ENCODE data around the gene ZNHIT6. TPM values are rescaled to one million over a fixed set of nuclear protein-coding genes. Genes with fewer than 3 reads are reported as not detected.
"Not testable (repeated sequence)": the region's sequence is repeated elsewhere in the genome, so short reads cannot be mapped to it uniquely, and the experiment has no call there.

ZNHIT6 gene
- total RNA-seq, result 8.2 TPM
- long read RNA-seq, transcript ZNHIT6-201 (10 exons, 2,797 nt), result major isoform, 10 of 10 reads
- long read RNA-seq, partial matches to known transcripts, result 0 of 10 reads
- long read RNA-seq, other reads (novel, unspliced or antisense), result 0 of 10 reads

- ATAC-seq (ENCODE audit: poor library complexity) (peak; percentile 99), DNase-seq (peak; percentile 92)
- intact Hi-C loops (cut with DNase I), result no loop called here
These were observed at the start of gene ZNHIT6 for GRCh38 chr1:85707990-85708828. Gene ZNHIT6 (minus strand): TSS chr1:85708433. CDS start chr1:85708284, 149 bp downstream.

GRCh38 chr1:85756864-85757263 is 48.6 kb upstream of the ZNHIT6 start:
- intact Hi-C loops (cut with DNase I), result no loop called here
- no peak for DNase-seq
- no peak for ATAC-seq (ENCODE audit: poor library complexity)

GRCh38 chr1:85748120-85748519 is 39.9 kb upstream of the ZNHIT6 start:
- ATAC-seq (ENCODE audit: poor library complexity) (no peak), DNase-seq (no peak)
- intact Hi-C loops (cut with DNase I), result no loop called here

GRCh38 chr1:85746777-85747176 is 38.5 kb upstream of the ZNHIT6 start:
- intact Hi-C loops (cut with DNase I), result no loop called here
- DNase-seq (no peak), ATAC-seq (ENCODE audit: poor library complexity) (no peak)

GRCh38 chr1:85743814-85744213 is 35.6 kb upstream of the ZNHIT6 start:
- ATAC-seq (ENCODE audit: poor library complexity) (no peak), DNase-seq (no peak)
- intact Hi-C loops (cut with DNase I), result no loop called here

- ATAC-seq (ENCODE audit: poor library complexity) (no peak), DNase-seq (no peak)
These were observed 26.7 kb upstream of the ZNHIT6 start for GRCh38 chr1:85734931-85735330.

GRCh38 chr1:85718678-85719340 is 10.6 kb upstream of the ZNHIT6 start:
- intact Hi-C loops (cut with DNase I), result no loop called here
- ATAC-seq (ENCODE audit: poor library complexity) (no peak), DNase-seq (no peak)

More at GRCh38 chr1:85734931-85735330, 26.7 kb upstream of the ZNHIT6 start:
- intact Hi-C loops (cut with DNase I), result no loop called here

GRCh38 chr1:85714418-85715114 is 6.3 kb upstream of the ZNHIT6 start:
- ATAC-seq (ENCODE audit: poor library complexity); DNase-seq; intact Hi-C loops (cut with DNase I): not testable (repeated sequence)

GRCh38 chr1:85708829-85709227 is 595 bp upstream of the ZNHIT6 start:
- no peak for DNase-seq
- no peak for ATAC-seq (ENCODE audit: poor library complexity)
- intact Hi-C loops (cut with DNase I), result no loop called here

- DNase-seq (no peak), ATAC-seq (ENCODE audit: poor library complexity) (no peak)
- intact Hi-C loops (cut with DNase I), result no loop called here
These were observed 805 bp downstream of the ZNHIT6 start for GRCh38 chr1:85707267-85707989.

- intact Hi-C loops (cut with DNase I), result no loop called here
- ATAC-seq (ENCODE audit: poor library complexity) (no peak), DNase-seq (no peak)
These were observed 2.3 kb downstream of the ZNHIT6 start for GRCh38 chr1:85705940-85706339.

GRCh38 chr1:85700422-85700821 is 7.8 kb downstream of the ZNHIT6 start:
- intact Hi-C loops (cut with DNase I), result no loop called here
- DNase-seq (no peak), ATAC-seq (ENCODE audit: poor library complexity) (no peak)

GRCh38 chr1:85697895-85698294 is 10.3 kb downstream of the ZNHIT6 start:
- no peak for DNase-seq
- peak; percentile 85 for ATAC-seq (ENCODE audit: poor library complexity)
- intact Hi-C loops (cut with DNase I), result loop anchor here (10.0 kb wide), 1 partner anchor 193 kb away; no protein-coding TSS in a partner anchor

GRCh38 chr1:85692730-85693314 is 15.4 kb downstream of the ZNHIT6 start:
- intact Hi-C loops (cut with DNase I), result loop anchor here (5.0 to 10.0 kb wide), 3 partner anchors 111 to 386 kb away; partner anchors contain the start of gene CCN1
- peak; percentile 64 for ATAC-seq (ENCODE audit: poor library complexity)

GRCh38 chr1:85689775-85690404 is 18.3 kb downstream of the ZNHIT6 start:
- ATAC-seq (ENCODE audit: poor library complexity) (no peak), DNase-seq (no peak)
- intact Hi-C loops (cut with DNase I), result loop anchor here (5.0 to 10.0 kb wide), 3 partner anchors 108 to 383 kb away; partner anchors contain the start of gene CCN1

More at GRCh38 chr1:85692730-85693314, 15.4 kb downstream of the ZNHIT6 start:
- DNase-seq, result no peak

- intact Hi-C loops (cut with DNase I), result no loop called here
- ATAC-seq (ENCODE audit: poor library complexity) (no peak), DNase-seq (no peak)
These were observed 24.8 kb downstream of the ZNHIT6 start for GRCh38 chr1:85683292-85684025.

GRCh38 chr1:85681087-85681486 is 27.1 kb downstream of the ZNHIT6 start:
- DNase-seq, result no peak
- peak; percentile 89 for ATAC-seq (ENCODE audit: poor library complexity)
- intact Hi-C loops (cut with DNase I), result no loop called here

Measured in Right ventricle myocardium superior (tissue), 1 donor.